H9 (cell line): Measurements from ENCODE around the gene SLC39A1. TPM values are rescaled to one million over a fixed set of nuclear protein-coding genes. Genes with fewer than 3 reads are reported as not detected.

Experiments
- DNase-seq: peaks from one replicate; pipeline ENCODE4 v3.0.0-alpha.2; 2017
- H2AFZ ChIP-seq: one replicate; pipeline ENCODE4 v1.6.1; 2013; ENCODE audit warnings: mild to moderate bottlenecking, low read length, control low read depth, moderate library complexity
- H2AK5ac ChIP-seq: 2 replicates; pipeline ENCODE4 v1.6.1; 2013; ENCODE audit warnings: low read length, control low read depth, mixed read lengths; ENCODE audit not compliant: insufficient read length
- H2BK120ac ChIP-seq: one replicate; pipeline ENCODE4 v1.6.1; 2013; ENCODE audit warnings: low read depth, mild to moderate bottlenecking, low read length, control low read depth, inconsistent platforms; ENCODE audit not compliant: poor library complexity, severe bottlenecking
- H2BK12ac ChIP-seq: 2 replicates; pipeline ENCODE4 v1.6.1; 2013; ENCODE audit warnings: low read length, control low read depth, mixed read lengths, low read depth; ENCODE audit not compliant: insufficient read length
- H2BK15ac ChIP-seq: 2 replicates; pipeline ENCODE4 v1.6.1; 2013; ENCODE audit warnings: low read depth, low read length, control low read depth
- H2BK20ac ChIP-seq: one replicate; pipeline ENCODE4 v1.6.1; 2013; ENCODE audit warnings: low read depth, mild to moderate bottlenecking, low read length, control low read depth, inconsistent platforms; ENCODE audit not compliant: poor library complexity, severe bottlenecking
- H2BK5ac ChIP-seq: 2 replicates; pipeline ENCODE4 v1.6.1; 2013; ENCODE audit warnings: low read length, control low read depth, mixed read lengths; ENCODE audit not compliant: insufficient read length
- H3K14ac ChIP-seq: 2 replicates; pipeline ENCODE4 v1.6.1; 2013; ENCODE audit warnings: low read length, control low read depth; ENCODE audit not compliant: insufficient read depth
- H3K18ac ChIP-seq: 2 replicates; pipeline ENCODE4 v1.6.1; 2013; ENCODE audit warnings: low read depth, mild to moderate bottlenecking, mixed read lengths, low read length, control low read depth; ENCODE audit not compliant: insufficient read length
- H3K23ac ChIP-seq: 2 replicates; pipeline ENCODE4 v1.6.1; 2013; ENCODE audit warnings: low read length, control low read depth, mixed read lengths, low read depth; ENCODE audit not compliant: insufficient read length
- H3K23me2 ChIP-seq: 2 replicates; pipeline ENCODE4 v1.6.1; 2013; ENCODE audit warnings: low read depth, mild to moderate bottlenecking, mixed read lengths, low read length, control low read depth; ENCODE audit not compliant: insufficient read length, poor library complexity, severe bottlenecking
- H3K27ac ChIP-seq: 2 replicates; pipeline ENCODE4 v1.5.1; 2013; ENCODE audit warnings: low read length, control low read depth, mixed read lengths, low read depth; ENCODE audit not compliant: insufficient read length
- H3K27me3 ChIP-seq: 2 replicates; pipeline ENCODE4 v1.6.1; 2013; ENCODE audit warnings: low read length, control low read depth, inconsistent platforms; ENCODE audit not compliant: insufficient read depth
- H3K4ac ChIP-seq: 2 replicates; pipeline ENCODE4 v1.6.1; 2013; ENCODE audit warnings: low read depth, mild to moderate bottlenecking, control low read depth, inconsistent platforms, low read length, moderate library complexity
- H3K4me1 ChIP-seq: 2 replicates; pipeline ENCODE4 v1.6.1; 2013; ENCODE audit warnings: low read length, control low read depth, inconsistent platforms; ENCODE audit not compliant: insufficient read depth
- H3K4me2 ChIP-seq: 2 replicates; pipeline ENCODE4 v1.6.1; 2013; ENCODE audit warnings: low read length, control low read depth, mixed read lengths; ENCODE audit not compliant: insufficient read length, insufficient read depth
- H3K56ac ChIP-seq: 2 replicates; pipeline ENCODE4 v1.6.1; 2013; ENCODE audit warnings: low read depth, mild to moderate bottlenecking, mixed read lengths, low read length, control low read depth; ENCODE audit not compliant: insufficient read length
- H3K79me1 ChIP-seq: 2 replicates; pipeline ENCODE4 v1.6.1; 2013; ENCODE audit warnings: low read depth, mild to moderate bottlenecking, moderate library complexity, low read length, control low read depth, inconsistent platforms; ENCODE audit not compliant: insufficient read depth, poor library complexity, severe bottlenecking
- H3K79me2 ChIP-seq: 2 replicates; pipeline ENCODE4 v1.6.1; 2013; ENCODE audit warnings: low read length, control low read depth, inconsistent platforms; ENCODE audit not compliant: insufficient read depth
- H3K9ac ChIP-seq: 2 replicates; pipeline ENCODE4 v1.6.1; 2013; ENCODE audit warnings: low read length, control low read depth, mixed read lengths; ENCODE audit not compliant: insufficient read length; ENCODE audit errors: extremely low read depth
- H3K9me3 ChIP-seq: one replicate; pipeline ENCODE4 v1.6.1; 2013; ENCODE audit warnings: low read depth, low read length, inconsistent platforms; ENCODE audit not compliant: control insufficient read depth
- H3T11ph ChIP-seq: one replicate; pipeline ENCODE4 v1.6.1; 2013; ENCODE audit warnings: mild to moderate bottlenecking, low read length, control low read depth, inconsistent platforms
- H4K20me1 ChIP-seq: one replicate; pipeline ENCODE4 v1.6.1; 2013; ENCODE audit not compliant: control insufficient read depth, insufficient read length, insufficient read depth
- H4K5ac ChIP-seq: 2 replicates; pipeline ENCODE4 v1.6.1; 2013; ENCODE audit warnings: low read depth, mild to moderate bottlenecking, mixed read lengths, low read length, control low read depth; ENCODE audit not compliant: insufficient read length
- H4K8ac ChIP-seq: replicated peaks from 2 replicates; pipeline ENCODE4 v1.6.1; 2013; ENCODE audit warnings: low read length, control low read depth, mixed read lengths, low read depth; ENCODE audit not compliant: insufficient read length
- H4K91ac ChIP-seq: 2 replicates; pipeline ENCODE4 v1.6.1; 2013; ENCODE audit warnings: low read depth, mild to moderate bottlenecking, moderate library complexity, mixed read lengths, low read length, control low read depth; ENCODE audit not compliant: insufficient read length
- H3K27ac Mint-ChIP-seq, 3 experiments: 2 replicates in 2 of 3; 3 replicates in 1 of 3; pipeline ENCODE4 v1.8.0; 2020 to 2021; ENCODE audit warnings: mixed read lengths in 3 of 3, mild to moderate bottlenecking in 1 of 3, moderate library complexity in 1 of 3
- H3K27me3 Mint-ChIP-seq: 2 replicates; pipeline ENCODE4 v1.8.0; 2021; ENCODE audit warnings: low read depth, mild to moderate bottlenecking, moderate library complexity, mixed read lengths
- H3K36me3 Mint-ChIP-seq, 3 experiments: 2 replicates in 2 of 3; 3 replicates in 1 of 3; pipeline ENCODE4 v1.8.0; 2020 to 2021; ENCODE audit warnings: low read depth in 3 of 3, mixed read lengths in 3 of 3; ENCODE audit not compliant: insufficient read depth in 1 of 3
- H3K4me1 Mint-ChIP-seq, 2 experiments: 2 replicates each; pipeline ENCODE4 v1.8.0; 2020; ENCODE audit warnings: mixed read lengths in 2 of 2
- H3K4me3 Mint-ChIP-seq, 2 experiments: 2 replicates in 1 of 2; 3 replicates in 1 of 2; pipeline ENCODE4 v1.8.0; 2020 to 2021; ENCODE audit warnings: mild to moderate bottlenecking in 2 of 2, mixed read lengths in 2 of 2, moderate library complexity in 1 of 2
- H3K9me3 Mint-ChIP-seq, 2 experiments: 2 replicates in 1 of 2; 3 replicates in 1 of 2; pipeline ENCODE4 v1.8.0; 2020; ENCODE audit warnings: mild to moderate bottlenecking in 2 of 2, mixed read lengths in 2 of 2, moderate library complexity in 1 of 2
- CTCF ChIP-seq: fragments of 200-600 bp; sonication (generic); conservative IDR thresholded peaks from 3 replicates; pipeline ENCODE4 v1.8.0; 2021; ENCODE audit warnings: antibody characterized with exemption, mild to moderate bottlenecking
- WGBS: extraction: QIAGEN DNeasy Blood & Tissue Kit; methylation state at CpG from one replicate; pipeline ENCODE4 v1.1.7; 2013; ENCODE audit warnings: missing lambda C conversion rate, low lambda C conversion rate, mixed read lengths; ENCODE audit not compliant: insufficient read length; ENCODE audit errors: extremely low coverage; 5-methylcytosine and 5-hydroxymethylcytosine counted together
- total RNA-seq: library from RNA; stranded (reverse); gene quantifications from 2 replicates; pipeline ENCODE4 v1.2.1, GENCODE V29; 2021

The SLC39A1 gene
- total RNA-seq, 1 experiment from 2014 or later = 161 TPM

GRCh38 chr1:154006136-154006535 lies 42.8 kb upstream of the SLC39A1 start:
- no peaks in the 10 kb centered on the region for H3K79me1 ChIP-seq

More at GRCh38 chr1:154006136-154006535, 42.8 kb upstream of the SLC39A1 start:
- H3K4me2 ChIP-seq = no peak overlapping the region
- H3K4me1 ChIP-seq = no peaks in the 10 kb centered on the region
- H2BK5ac ChIP-seq = no peak overlapping the region
- H4K5ac ChIP-seq = no peak overlapping the region
- H3T11ph ChIP-seq = no peak overlapping the region
- H3K79me2 ChIP-seq = no peaks in the 10 kb centered on the region
- H3K18ac ChIP-seq = no peak overlapping the region
- H3K27me3 Mint-ChIP-seq = no peaks in the 10 kb centered on the region
- no peak overlapping the region for H3K27ac Mint-ChIP-seq
- H3K36me3 Mint-ChIP-seq = no peaks in the 10 kb centered on the region; a peak in 2 of 7 replicates
- H2BK12ac ChIP-seq = no peak overlapping the region
- no peak overlapping the region for H4K91ac ChIP-seq
- no peak overlapping the region for H3K9ac ChIP-seq
- H4K20me1 ChIP-seq = no peaks in the 10 kb centered on the region
- no peak overlapping the region for H2BK20ac ChIP-seq
- no peak overlapping the region for H3K23ac ChIP-seq
- H3K9me3 Mint-ChIP-seq = no peaks in the 10 kb centered on the region
- no peak overlapping the region for H3K56ac ChIP-seq
- H3K27me3 ChIP-seq = no peaks in the 10 kb centered on the region
- no peak overlapping the region for H2BK120ac ChIP-seq
- no peaks in the 10 kb centered on the region for H3K9me3 ChIP-seq
- H3K4me1 Mint-ChIP-seq = no peaks in the 10 kb centered on the region
- H4K8ac ChIP-seq = no peak overlapping the region
- no peak for TF ChIP-seq CTCF
- no peak overlapping the region for H3K4me3 Mint-ChIP-seq
- no peak for DNase-seq
- H3K27ac ChIP-seq = no peak overlapping the region
- H2AFZ ChIP-seq = no peak overlapping the region
- no peak overlapping the region for H3K4ac ChIP-seq
- no CpG with 5 or more reads among the region's 3 CpGs for WGBS
- no peak overlapping the region for H3K14ac ChIP-seq
- H3K23me2 ChIP-seq = no peaks in the 10 kb centered on the region
- H2BK15ac ChIP-seq = no peak overlapping the region
- no peak overlapping the region for H2AK5ac ChIP-seq
